HG03378 (cell line): ENCODE measurements around the gene TMEM117.
A peak's percentile ranks its signal among the peaks of the same experiment; 100 is the strongest.
"Not testable (repeated sequence)": the region's sequence is repeated elsewhere in the genome, so short reads cannot be mapped to it uniquely, and the experiment has no call there.

Experiments
- ATAC-seq: cut with Tn5 transposase; IDR thresholded peaks from one replicate; pipeline ENCODE4 v1.9.1; 2021; ENCODE audit warnings: mild to moderate bottlenecking, moderate library complexity; ENCODE audit not compliant: unreplicated experiment

Gene TMEM117

GRCh38 chr12:44367136-44367535, 531.3 kb downstream of the TMEM117 start:
- no peak for ATAC-seq

- ATAC-seq, result no peak
Observed at GRCh38 chr12:44367916-44368315, 532.0 kb downstream of the TMEM117 start.

- ATAC-seq, result no peak
Observed at GRCh38 chr12:44369998-44370397, 534.1 kb downstream of the TMEM117 start.

GRCh38 chr12:44370982-44371381, 535.1 kb downstream of the TMEM117 start:
- no peak for ATAC-seq

GRCh38 chr12:44372259-44372658, 536.4 kb downstream of the TMEM117 start:
- ATAC-seq, result no peak

GRCh38 chr12:44375694-44376093, 539.8 kb downstream of the TMEM117 start:
- no peak for ATAC-seq

GRCh38 chr12:44377443-44378187, 541.7 kb downstream of the TMEM117 start:
- no peak for ATAC-seq

- ATAC-seq, result not testable (repeated sequence)
Observed at GRCh38 chr12:44379113-44379512, 543.2 kb downstream of the TMEM117 start.

GRCh38 chr12:44379831-44380230, 544.0 kb downstream of the TMEM117 start:
- no peak for ATAC-seq

GRCh38 chr12:44380861-44381260, 545.0 kb downstream of the TMEM117 start:
- no peak for ATAC-seq

GRCh38 chr12:44381341-44381740, 545.5 kb downstream of the TMEM117 start:
- no peak for ATAC-seq

GRCh38 chr12:44384136-44384535, 548.3 kb downstream of the TMEM117 start:
- no peak for ATAC-seq

GRCh38 chr12:44385964-44386363, 550.1 kb downstream of the TMEM117 start:
- ATAC-seq, result no peak

- ATAC-seq, result no peak
Observed at GRCh38 chr12:44387581-44387980, 551.7 kb downstream of the TMEM117 start.

GRCh38 chr12:44389038-44389437, 553.2 kb downstream of the TMEM117 start:
- ATAC-seq, result no peak

GRCh38 chr12:44389896-44390295, 554.0 kb downstream of the TMEM117 start:
- no peak for ATAC-seq

- no peak for ATAC-seq
Observed at GRCh38 chr12:44397631-44398030, 561.8 kb downstream of the TMEM117 start.

GRCh38 chr12:44403185-44403584, 567.3 kb downstream of the TMEM117 start:
- ATAC-seq, result no peak

GRCh38 chr12:44405297-44405696, 569.4 kb downstream of the TMEM117 start:
- no peak for ATAC-seq

GRCh38 chr12:44422559-44422958, 586.7 kb downstream of the TMEM117 start:
- no peak for ATAC-seq

GRCh38 chr12:44428825-44429224, 592.9 kb downstream of the TMEM117 start:
- no peak for ATAC-seq

GRCh38 chr12:44431647-44432343, 595.9 kb downstream of the TMEM117 start:
- ATAC-seq, result peak; percentile 95
